Measurements from ENCODE around the gene PDZK1IP1. TPM values are rescaled to one million over a fixed set of nuclear protein-coding genes. Genes with fewer than 3 reads are reported as not detected.

PDZK1IP1 gene
- total and polyA plus RNA-seq, 2 of the 13 experiments (the other 11 are each of a cell fraction or from before 2014, with no cell fraction given), result 0.24 to 1.6 TPM

DNA sequence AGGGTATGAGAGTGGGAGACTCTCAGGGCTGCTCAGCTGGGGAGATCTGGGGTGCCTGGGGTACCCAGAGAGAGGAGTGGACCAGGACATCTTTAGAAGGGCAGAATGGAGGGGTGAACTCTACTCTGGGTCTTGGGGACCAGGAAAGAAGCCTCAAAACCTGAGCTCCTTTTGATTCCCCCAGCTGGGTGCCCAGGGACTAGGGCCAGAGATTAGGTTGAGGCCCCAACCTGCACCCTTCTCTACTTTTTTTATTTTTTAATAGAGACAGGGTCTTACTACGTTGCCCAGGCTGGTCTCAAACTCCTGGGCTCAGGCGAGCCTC lies 1.9 kb downstream of the PDZK1IP1 start (continued):
- TF ChIP-seq, protein P1, sequence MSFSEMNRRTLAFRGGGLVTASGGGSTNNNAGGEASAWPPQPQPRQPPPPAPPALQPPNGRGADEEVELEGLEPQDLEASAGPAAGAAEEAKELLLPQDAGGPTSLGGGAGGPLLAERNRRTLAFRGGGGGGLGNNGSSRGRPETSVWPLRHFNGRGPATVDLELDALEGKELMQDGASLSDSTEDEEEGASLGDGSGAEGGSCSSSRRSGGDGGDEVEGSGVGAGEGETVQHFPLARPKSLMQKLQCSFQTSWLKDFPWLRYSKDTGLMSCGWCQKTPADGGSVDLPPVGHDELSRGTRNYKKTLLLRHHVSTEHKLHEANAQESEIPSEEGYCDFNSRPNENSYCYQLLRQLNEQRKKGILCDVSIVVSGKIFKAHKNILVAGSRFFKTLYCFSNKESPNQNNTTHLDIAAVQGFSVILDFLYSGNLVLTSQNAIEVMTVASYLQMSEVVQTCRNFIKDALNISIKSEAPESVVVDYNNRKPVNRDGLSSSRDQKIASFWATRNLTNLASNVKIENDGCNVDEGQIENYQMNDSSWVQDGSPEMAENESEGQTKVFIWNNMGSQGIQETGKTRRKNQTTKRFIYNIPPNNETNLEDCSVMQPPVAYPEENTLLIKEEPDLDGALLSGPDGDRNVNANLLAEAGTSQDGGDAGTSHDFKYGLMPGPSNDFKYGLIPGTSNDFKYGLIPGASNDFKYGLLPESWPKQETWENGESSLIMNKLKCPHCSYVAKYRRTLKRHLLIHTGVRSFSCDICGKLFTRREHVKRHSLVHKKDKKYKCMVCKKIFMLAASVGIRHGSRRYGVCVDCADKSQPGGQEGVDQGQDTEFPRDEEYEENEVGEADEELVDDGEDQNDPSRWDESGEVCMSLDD (CRISPR knock-in tag; IDR thresholded peaks at IDR 0.05; ENCODE audit: borderline replicate concordance), result 0 out of 2 replicates have a peak, but pooled peaks have one; percentile 52
- TF ChIP-seq GLI4 (CRISPR knock-in tag; IDR thresholded peaks at IDR 0.05; ENCODE audit: borderline replicate concordance) (no peak), ZNF260 (CRISPR knock-in tag; IDR thresholded peaks at IDR 0.05; ENCODE audit: borderline replicate concordance, low read depth) (no peak), ZNF282 (IDR thresholded peaks at IDR 0.05; ENCODE audit: partially characterized antibody) (no peak), XBP1 (CRISPR knock-in tag; IDR thresholded peaks at IDR 0.05) (no peak), ZNF224 (CRISPR knock-in tag; IDR thresholded peaks at IDR 0.05) (0 out of 2 replicates have a peak, but pooled peaks have one; percentile 36), ZNF10 (CRISPR knock-in tag; IDR thresholded peaks at IDR 0.05; ENCODE audit: borderline replicate concordance, low read depth) (no peak), RBM22 (optimal IDR thresholded peaks at IDR 0.05; ENCODE audit: low read length) (no peak), ZNF678 (CRISPR knock-in tag; IDR thresholded peaks at IDR 0.05) (no peak), ZNF703 (CRISPR knock-in tag; IDR thresholded peaks at IDR 0.05; ENCODE audit: borderline replicate concordance) (no peak), ZFP82 (CRISPR knock-in tag; IDR thresholded peaks at IDR 0.05; ENCODE audit: borderline replicate concordance) (no peak), ZNF891 (CRISPR knock-in tag; IDR thresholded peaks at IDR 0.05) (0 out of 2 replicates have a peak, but pooled peaks have one; percentile 30), ZFYVE20 (CRISPR knock-in tag; IDR thresholded peaks at IDR 0.05; ENCODE audit: borderline replicate concordance, low read depth) (no peak)
- TF ChIP-seq, protein P2, sequence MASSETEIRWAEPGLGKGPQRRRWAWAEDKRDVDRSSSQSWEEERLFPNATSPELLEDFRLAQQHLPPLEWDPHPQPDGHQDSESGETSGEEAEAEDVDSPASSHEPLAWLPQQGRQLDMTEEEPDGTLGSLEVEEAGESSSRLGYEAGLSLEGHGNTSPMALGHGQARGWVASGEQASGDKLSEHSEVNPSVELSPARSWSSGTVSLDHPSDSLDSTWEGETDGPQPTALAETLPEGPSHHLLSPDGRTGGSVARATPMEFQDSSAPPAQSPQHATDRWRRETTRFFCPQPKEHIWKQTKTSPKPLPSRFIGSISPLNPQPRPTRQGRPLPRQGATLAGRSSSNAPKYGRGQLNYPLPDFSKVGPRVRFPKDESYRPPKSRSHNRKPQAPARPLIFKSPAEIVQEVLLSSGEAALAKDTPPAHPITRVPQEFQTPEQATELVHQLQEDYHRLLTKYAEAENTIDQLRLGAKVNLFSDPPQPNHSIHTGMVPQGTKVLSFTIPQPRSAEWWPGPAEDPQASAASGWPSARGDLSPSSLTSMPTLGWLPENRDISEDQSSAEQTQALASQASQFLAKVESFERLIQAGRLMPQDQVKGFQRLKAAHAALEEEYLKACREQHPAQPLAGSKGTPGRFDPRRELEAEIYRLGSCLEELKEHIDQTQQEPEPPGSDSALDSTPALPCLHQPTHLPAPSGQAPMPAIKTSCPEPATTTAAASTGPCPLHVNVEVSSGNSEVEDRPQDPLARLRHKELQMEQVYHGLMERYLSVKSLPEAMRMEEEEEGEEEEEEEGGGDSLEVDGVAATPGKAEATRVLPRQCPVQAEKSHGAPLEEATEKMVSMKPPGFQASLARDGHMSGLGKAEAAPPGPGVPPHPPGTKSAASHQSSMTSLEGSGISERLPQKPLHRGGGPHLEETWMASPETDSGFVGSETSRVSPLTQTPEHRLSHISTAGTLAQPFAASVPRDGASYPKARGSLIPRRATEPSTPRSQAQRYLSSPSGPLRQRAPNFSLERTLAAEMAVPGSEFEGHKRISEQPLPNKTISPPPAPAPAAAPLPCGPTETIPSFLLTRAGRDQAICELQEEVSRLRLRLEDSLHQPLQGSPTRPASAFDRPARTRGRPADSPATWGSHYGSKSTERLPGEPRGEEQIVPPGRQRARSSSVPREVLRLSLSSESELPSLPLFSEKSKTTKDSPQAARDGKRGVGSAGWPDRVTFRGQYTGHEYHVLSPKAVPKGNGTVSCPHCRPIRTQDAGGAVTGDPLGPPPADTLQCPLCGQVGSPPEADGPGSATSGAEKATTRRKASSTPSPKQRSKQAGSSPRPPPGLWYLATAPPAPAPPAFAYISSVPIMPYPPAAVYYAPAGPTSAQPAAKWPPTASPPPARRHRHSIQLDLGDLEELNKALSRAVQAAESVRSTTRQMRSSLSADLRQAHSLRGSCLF (CRISPR knock-in tag; IDR thresholded peaks at IDR 0.05; ENCODE audit: borderline replicate concordance), result no peak
- TF ChIP-seq, protein P3, sequence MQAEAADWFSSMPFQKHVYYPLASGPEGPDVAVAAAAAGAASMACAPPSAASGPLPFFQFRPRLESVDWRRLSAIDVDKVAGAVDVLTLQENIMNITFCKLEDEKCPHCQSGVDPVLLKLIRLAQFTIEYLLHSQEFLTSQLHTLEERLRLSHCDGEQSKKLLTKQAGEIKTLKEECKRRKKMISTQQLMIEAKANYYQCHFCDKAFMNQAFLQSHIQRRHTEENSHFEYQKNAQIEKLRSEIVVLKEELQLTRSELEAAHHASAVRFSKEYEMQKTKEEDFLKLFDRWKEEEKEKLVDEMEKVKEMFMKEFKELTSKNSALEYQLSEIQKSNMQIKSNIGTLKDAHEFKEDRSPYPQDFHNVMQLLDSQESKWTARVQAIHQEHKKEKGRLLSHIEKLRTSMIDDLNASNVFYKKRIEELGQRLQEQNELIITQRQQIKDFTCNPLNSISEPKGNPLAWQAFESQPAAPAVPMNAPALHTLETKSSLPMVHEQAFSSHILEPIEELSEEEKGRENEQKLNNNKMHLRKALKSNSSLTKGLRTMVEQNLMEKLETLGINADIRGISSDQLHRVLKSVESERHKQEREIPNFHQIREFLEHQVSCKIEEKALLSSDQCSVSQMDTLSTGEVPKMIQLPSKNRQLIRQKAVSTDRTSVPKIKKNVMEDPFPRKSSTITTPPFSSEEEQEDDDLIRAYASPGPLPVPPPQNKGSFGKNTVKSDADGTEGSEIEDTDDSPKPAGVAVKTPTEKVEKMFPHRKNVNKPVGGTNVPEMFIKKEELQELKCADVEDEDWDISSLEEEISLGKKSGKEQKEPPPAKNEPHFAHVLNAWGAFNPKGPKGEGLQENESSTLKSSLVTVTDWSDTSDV (CRISPR knock-in tag; IDR thresholded peaks at IDR 0.05), result peak; percentile 24; the same call in 1 of the 2 replicates
- TF ChIP-seq, protein P4, sequence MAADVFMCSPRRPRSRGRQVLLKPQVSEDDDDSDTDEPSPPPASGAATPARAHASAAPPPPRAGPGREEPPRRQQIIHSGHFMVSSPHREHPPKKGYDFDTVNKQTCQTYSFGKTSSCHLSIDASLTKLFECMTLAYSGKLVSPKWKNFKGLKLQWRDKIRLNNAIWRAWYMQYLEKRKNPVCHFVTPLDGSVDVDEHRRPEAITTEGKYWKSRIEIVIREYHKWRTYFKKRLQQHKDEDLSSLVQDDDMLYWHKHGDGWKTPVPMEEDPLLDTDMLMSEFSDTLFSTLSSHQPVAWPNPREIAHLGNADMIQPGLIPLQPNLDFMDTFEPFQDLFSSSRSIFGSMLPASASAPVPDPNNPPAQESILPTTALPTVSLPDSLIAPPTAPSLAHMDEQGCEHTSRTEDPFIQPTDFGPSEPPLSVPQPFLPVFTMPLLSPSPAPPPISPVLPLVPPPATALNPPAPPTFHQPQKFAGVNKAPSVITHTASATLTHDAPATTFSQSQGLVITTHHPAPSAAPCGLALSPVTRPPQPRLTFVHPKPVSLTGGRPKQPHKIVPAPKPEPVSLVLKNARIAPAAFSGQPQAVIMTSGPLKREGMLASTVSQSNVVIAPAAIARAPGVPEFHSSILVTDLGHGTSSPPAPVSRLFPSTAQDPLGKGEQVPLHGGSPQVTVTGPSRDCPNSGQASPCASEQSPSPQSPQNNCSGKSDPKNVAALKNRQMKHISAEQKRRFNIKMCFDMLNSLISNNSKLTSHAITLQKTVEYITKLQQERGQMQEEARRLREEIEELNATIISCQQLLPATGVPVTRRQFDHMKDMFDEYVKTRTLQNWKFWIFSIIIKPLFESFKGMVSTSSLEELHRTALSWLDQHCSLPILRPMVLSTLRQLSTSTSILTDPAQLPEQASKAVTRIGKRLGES (CRISPR knock-in tag; IDR thresholded peaks at IDR 0.05; ENCODE audit: borderline replicate concordance), result no peak

Measured in HepG2 (cell line).